K562 (cell line): ENCODE results near the gene SLC34A1. TPM values are rescaled to one million over a fixed set of nuclear protein-coding genes. Genes with fewer than 3 reads are reported as not detected.

ENCODE experiments used
- ARID4B ChIP-seq: sonication (generic); formaldehyde crosslinking; IDR thresholded peaks from 2 replicates; pipeline ENCODE4 v1.8.0; 2022; ENCODE audit warnings: mild to moderate bottlenecking, missing genetic modification reagents
- HCFC1 ChIP-seq: IDR thresholded peaks from 2 replicates; pipeline ENCODE4 v1.6.1; 2012; ENCODE audit warnings: low read depth, low read length, improper control_type of control experiment
- HNRNPLL ChIP-seq: fragments of 200-400 bp; formaldehyde crosslinking; IDR thresholded peaks from 2 replicates; pipeline ENCODE4 v1.6.1; 2017; ENCODE audit warnings: low read length, low read depth, mild to moderate bottlenecking; ENCODE audit not compliant: poor library complexity, severe bottlenecking
- IFI16 ChIP-seq: fragments of 250-450 bp; sonication (Bioruptor Pico); IDR thresholded peaks from 2 replicates; pipeline ENCODE4 v2.1.2; 2022; ENCODE audit warnings: mild to moderate bottlenecking, inconsistent platforms
- MTF1 ChIP-seq: fragments of 250-450 bp; sonication (Bioruptor Pico); IDR thresholded peaks from 2 replicates; pipeline ENCODE4 v1.9.0; 2021; ENCODE audit warnings: moderate library complexity, mild to moderate bottlenecking, inconsistent platforms, borderline replicate concordance
- MYC ChIP-seq, 2 experiments: fragments of 250-450 bp in 1 of 2; sonication (Bioruptor Pico) in 1 of 2; IDR thresholded peaks; 2 replicates each; pipeline versions ENCODE4 v1.5.1 to v1.6.1; 2012 to 2021; ENCODE audit warnings: low read depth in 2 of 2, borderline replicate concordance in 1 of 2, improper control_type of control experiment in 1 of 2, low read length in 1 of 2, mild to moderate bottlenecking in 1 of 2, moderate library complexity in 1 of 2
- SMARCE1 ChIP-seq: fragments of 450-650 bp; IDR thresholded peaks from 2 replicates; pipeline ENCODE4 v1.7.1; 2016; ENCODE audit warnings: mild to moderate bottlenecking
- polyA plus RNA-seq, 8 experiments: library from polyadenylated mRNA; depleted of rRNA in 4 of 8; stranded (reverse) in 5 of 8; unstranded in 3 of 8; fragments of >200 nt; fragmentation: Nextera tagmentation in 2 of 8; fragmentation: Illumina TruSeq in 1 of 8; extraction: Ambion mirVana in 2 of 8; extraction: Trizol in 1 of 8; gene quantifications; 2 replicates each; pipeline versions ENCODE4 v1.2.1 to v1.2.3, GENCODE V29; 2011 to 2014; ENCODE audit warnings: inconsistent platforms in 1 of 8, missing spikeins in 1 of 8
- total RNA-seq, 7 experiments: library from RNA; depleted of rRNA in 6 of 7; stranded (reverse); fragments of >200 nt in 6 of 7; fragmentation: Illumina TruSeq in 2 of 7; extraction: Trizol in 2 of 7; gene quantifications; 2 replicates each; pipeline versions ENCODE4 v1.2.1 to v1.2.3, GENCODE V29; 2011 to 2021; ENCODE audit warnings: low replicate concordance in 1 of 7
- TF ChIP-seq, protein P1 (sequence below), 2 experiments: fragments of 450-650 bp; conservative IDR thresholded peaks; 2 replicates each; pipeline ENCODE4 v1.6.1; 2017; ENCODE audit warnings: mild to moderate bottlenecking in 2 of 2, moderate library complexity in 2 of 2
- TF ChIP-seq, protein P2 (sequence below), 2 experiments: fragments of 450-650 bp in 1 of 2; sonication (generic) in 1 of 2; formaldehyde crosslinking in 1 of 2; IDR thresholded peaks; 2 replicates each; pipeline versions ENCODE4 v1.7.1 to v1.9.0; 2016 to 2022; ENCODE audit warnings: inconsistent platforms in 1 of 2, mild to moderate bottlenecking in 1 of 2, missing genetic modification reagents in 1 of 2

SLC34A1 gene
- total and polyA plus RNA-seq, 9 of the 15 experiments (the other 6 are each of a cell fraction or from before 2014, with no cell fraction given), result not detected

GRCh38 chr5:177366528-177367322 is 17.5 kb upstream of the SLC34A1 start (continued):
- TF ChIP-seq, protein P1, sequence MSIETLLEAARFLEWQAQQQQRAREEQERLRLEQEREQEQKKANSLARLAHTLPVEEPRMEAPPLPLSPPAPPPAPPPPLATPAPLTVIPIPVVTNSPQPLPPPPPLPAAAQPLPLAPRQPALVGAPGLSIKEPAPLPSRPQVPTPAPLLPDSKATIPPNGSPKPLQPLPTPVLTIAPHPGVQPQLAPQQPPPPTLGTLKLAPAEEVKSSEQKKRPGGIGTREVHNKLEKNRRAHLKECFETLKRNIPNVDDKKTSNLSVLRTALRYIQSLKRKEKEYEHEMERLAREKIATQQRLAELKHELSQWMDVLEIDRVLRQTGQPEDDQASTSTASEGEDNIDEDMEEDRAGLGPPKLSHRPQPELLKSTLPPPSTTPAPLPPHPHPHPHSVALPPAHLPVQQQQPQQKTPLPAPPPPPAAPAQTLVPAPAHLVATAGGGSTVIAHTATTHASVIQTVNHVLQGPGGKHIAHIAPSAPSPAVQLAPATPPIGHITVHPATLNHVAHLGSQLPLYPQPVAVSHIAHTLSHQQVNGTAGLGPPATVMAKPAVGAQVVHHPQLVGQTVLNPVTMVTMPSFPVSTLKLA (conservative IDR thresholded peaks at IDR 0.05), result peak in 1 of 2 experiments; percentile 55; a peak in 2 of 4 replicates
- TF ChIP-seq IFI16 (CRISPR knock-in tag), result no peak
- peak; percentile 71; the same call in 1 of the 2 replicates for TF ChIP-seq SMARCE1
- peak; percentile 68 for TF ChIP-seq MYC (IDR thresholded peaks at IDR 0.05; ENCODE audit: low read depth, low read length)
- TF ChIP-seq MYC (CRISPR knock-in tag; IDR thresholded peaks at IDR 0.05; ENCODE audit: borderline replicate concordance, low read depth), result no peak
- TF ChIP-seq MTF1 (CRISPR knock-in tag), result no peak
- peak; percentile 41 for TF ChIP-seq HNRNPLL
- TF ChIP-seq, protein P2, sequence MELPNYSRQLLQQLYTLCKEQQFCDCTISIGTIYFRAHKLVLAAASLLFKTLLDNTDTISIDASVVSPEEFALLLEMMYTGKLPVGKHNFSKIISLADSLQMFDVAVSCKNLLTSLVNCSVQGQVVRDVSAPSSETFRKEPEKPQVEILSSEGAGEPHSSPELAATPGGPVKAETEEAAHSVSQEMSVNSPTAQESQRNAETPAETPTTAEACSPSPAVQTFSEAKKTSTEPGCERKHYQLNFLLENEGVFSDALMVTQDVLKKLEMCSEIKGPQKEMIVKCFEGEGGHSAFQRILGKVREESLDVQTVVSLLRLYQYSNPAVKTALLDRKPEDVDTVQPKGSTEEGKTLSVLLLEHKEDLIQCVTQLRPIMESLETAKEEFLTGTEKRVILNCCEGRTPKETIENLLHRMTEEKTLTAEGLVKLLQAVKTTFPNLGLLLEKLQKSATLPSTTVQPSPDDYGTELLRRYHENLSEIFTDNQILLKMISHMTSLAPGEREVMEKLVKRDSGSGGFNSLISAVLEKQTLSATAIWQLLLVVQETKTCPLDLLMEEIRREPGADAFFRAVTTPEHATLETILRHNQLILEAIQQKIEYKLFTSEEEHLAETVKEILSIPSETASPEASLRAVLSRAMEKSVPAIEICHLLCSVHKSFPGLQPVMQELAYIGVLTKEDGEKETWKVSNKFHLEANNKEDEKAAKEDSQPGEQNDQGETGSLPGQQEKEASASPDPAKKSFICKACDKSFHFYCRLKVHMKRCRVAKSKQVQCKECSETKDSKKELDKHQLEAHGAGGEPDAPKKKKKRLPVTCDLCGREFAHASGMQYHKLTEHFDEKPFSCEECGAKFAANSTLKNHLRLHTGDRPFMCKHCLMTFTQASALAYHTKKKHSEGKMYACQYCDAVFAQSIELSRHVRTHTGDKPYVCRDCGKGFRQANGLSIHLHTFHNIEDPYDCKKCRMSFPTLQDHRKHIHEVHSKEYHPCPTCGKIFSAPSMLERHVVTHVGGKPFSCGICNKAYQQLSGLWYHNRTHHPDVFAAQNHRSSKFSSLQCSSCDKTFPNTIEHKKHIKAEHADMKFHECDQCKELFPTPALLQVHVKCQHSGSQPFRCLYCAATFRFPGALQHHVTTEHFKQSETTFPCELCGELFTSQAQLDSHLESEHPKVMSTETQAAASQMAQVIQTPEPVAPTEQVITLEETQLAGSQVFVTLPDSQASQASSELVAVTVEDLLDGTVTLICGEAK (IDR thresholded peaks at IDR 0.05), result 0 out of 2 replicates have a peak, but pooled peaks have one; percentile 60
- TF ChIP-seq, protein P2 (CRISPR knock-in tag; IDR thresholded peaks at IDR 0.05), result no peak
- TF ChIP-seq ARID4B (CRISPR knock-in tag), result no peak; the same call in 1 of the 2 replicates
- peak; percentile 50 for TF ChIP-seq HCFC1
